IMR-90 (cell line): ENCODE measurements around the gene COX14. TPM values are rescaled to one million over a fixed set of nuclear protein-coding genes. Genes with fewer than 3 reads are reported as not detected.

Experiments used
- ATAC-seq: fragments of 200-7000 bp; cut with Tn5 transposase; 2 replicates; pipeline ENCODE4 v1.9.1; 2020; ENCODE audit warnings: low read depth, mild to moderate bottlenecking, moderate library complexity
- BruUV-seq: library from RNA; stranded (reverse); fragments of 400-500 nt; replicated peaks from 2 replicates; lab custom pipeline; 2021; lab: Mats Ljungman, UMichigan
- CTCF ChIA-PET: fragments of 300-600 bp; formaldehyde crosslinking; extraction: SDS; loops from one replicate; lab custom pipeline; 2021; ENCODE audit warnings: antibody characterized with exemption; lab: Yijun Ruan, JAX
- POLR2A ChIA-PET: fragments of 300-600 bp; sonication (Branson Sonifier 250); formaldehyde crosslinking; loops from one replicate; lab custom pipeline; 2022; ENCODE audit warnings: antibody characterized with exemption; ENCODE audit not compliant: unreplicated experiment; lab: Charles Lee
- DNase-seq: peaks from one replicate; pipeline ENCODE4 v3.0.0; 2013
- H2AFZ ChIP-seq: replicated peaks from 2 replicates; pipeline ENCODE3; 2013; ENCODE audit warnings: low read length, mild to moderate bottlenecking; ENCODE audit not compliant: poor library complexity
- H2AK5ac ChIP-seq: 2 replicates; pipeline ENCODE4 v1.6.1; 2013; ENCODE audit warnings: low read depth, low read length, inconsistent platforms
- H2AK9ac ChIP-seq: replicated peaks from 2 replicates; pipeline ENCODE3; 2013; ENCODE audit warnings: mild to moderate bottlenecking, low read depth, low read length, moderate library complexity; ENCODE audit not compliant: poor library complexity
- H2BK120ac ChIP-seq: 2 replicates; pipeline ENCODE4 v1.6.1; 2013; ENCODE audit warnings: low read depth, low read length, inconsistent platforms
- H2BK15ac ChIP-seq: 3 replicates; pipeline ENCODE4 v1.6.1; 2013; ENCODE audit warnings: low read depth, low read length, inconsistent platforms
- H2BK20ac ChIP-seq: 2 replicates; pipeline ENCODE4 v1.6.1; 2013; ENCODE audit warnings: low read depth, mild to moderate bottlenecking, inconsistent platforms, low read length, moderate library complexity
- H2BK5ac ChIP-seq: 2 replicates; pipeline ENCODE4 v1.6.1; 2013; ENCODE audit warnings: mild to moderate bottlenecking, low read depth, low read length, inconsistent platforms; ENCODE audit not compliant: poor library complexity, severe bottlenecking
- H3K14ac ChIP-seq: replicated peaks from 2 replicates; pipeline ENCODE4 v1.6.1; 2013; ENCODE audit warnings: low read depth, low read length, inconsistent platforms
- H3K18ac ChIP-seq: 2 replicates; pipeline ENCODE4 v1.6.1; 2013; ENCODE audit warnings: low read depth, low read length, control low read depth
- H3K23ac ChIP-seq: 2 replicates; pipeline ENCODE4 v1.6.1; 2013; ENCODE audit warnings: low read depth, low read length, inconsistent platforms
- H3K27ac ChIP-seq: 2 replicates; pipeline ENCODE4 v1.5.1; 2013; ENCODE audit warnings: mild to moderate bottlenecking, control low read depth, low read length; ENCODE audit not compliant: insufficient read depth
- H3K27me3 ChIP-seq: 2 replicates; pipeline ENCODE4 v1.6.1; 2013; ENCODE audit warnings: low read length; ENCODE audit not compliant: control insufficient read depth, insufficient read depth
- H3K36me3 ChIP-seq: 2 replicates; pipeline ENCODE4 v1.6.1; 2013; ENCODE audit warnings: low read length, mixed read lengths; ENCODE audit not compliant: control insufficient read depth, insufficient read depth
- H3K4ac ChIP-seq: 2 replicates; pipeline ENCODE4 v1.6.1; 2013; ENCODE audit warnings: low read depth, low read length, inconsistent platforms
- H3K4me1 ChIP-seq: 2 replicates; pipeline ENCODE4 v1.6.1; 2013; ENCODE audit warnings: low read length, mixed read lengths; ENCODE audit not compliant: control insufficient read depth, insufficient read depth
- H3K4me2 ChIP-seq: 2 replicates; pipeline ENCODE4 v1.6.1; 2013; ENCODE audit warnings: low read depth, mild to moderate bottlenecking, control low read depth, low read length, moderate library complexity
- H3K4me3 ChIP-seq: 2 replicates; pipeline ENCODE4 v1.5.1; 2013; ENCODE audit warnings: low read depth, mild to moderate bottlenecking, control low read depth, low read length, moderate library complexity; ENCODE audit not compliant: insufficient read depth
- H3K56ac ChIP-seq: 2 replicates; pipeline ENCODE4 v1.6.1; 2013; ENCODE audit warnings: low read length, inconsistent platforms; ENCODE audit not compliant: insufficient read depth; ENCODE audit errors: extremely low read depth
- H3K79me1 ChIP-seq, 2 experiments: 2 replicates each; pipeline ENCODE4 v1.6.1; 2013; ENCODE audit warnings: low read length in 2 of 2, inconsistent platforms in 1 of 2, low read depth in 1 of 2
- H3K9ac ChIP-seq: 2 replicates; pipeline ENCODE4 v1.6.1; 2013; ENCODE audit warnings: low read depth, low read length, control low read depth
- H3K9me1 ChIP-seq: 2 replicates; pipeline ENCODE4 v1.6.1; 2013; ENCODE audit warnings: low read length, inconsistent platforms; ENCODE audit not compliant: insufficient read depth
- H3K9me3 ChIP-seq: 2 replicates; pipeline ENCODE4 v1.6.1; 2013; ENCODE audit warnings: low read length; ENCODE audit not compliant: control insufficient read depth, insufficient read depth
- H4K20me1 ChIP-seq: 2 replicates; pipeline ENCODE4 v1.6.1; 2013; ENCODE audit warnings: low read length, inconsistent platforms; ENCODE audit not compliant: insufficient read depth
- H4K5ac ChIP-seq: 2 replicates; pipeline ENCODE4 v1.6.1; 2013; ENCODE audit warnings: mild to moderate bottlenecking, low read depth, low read length, control low read depth
- H4K8ac ChIP-seq, 2 experiments: 2 replicates each; pipeline ENCODE4 v1.6.1; 2013; ENCODE audit warnings: low read depth in 2 of 2, low read length in 2 of 2, control low read depth in 1 of 2, inconsistent platforms in 1 of 2
- H4K91ac ChIP-seq: 2 replicates; pipeline ENCODE4 v1.6.1; 2013; ENCODE audit warnings: low read depth, low read length, inconsistent platforms; ENCODE audit not compliant: insufficient read depth
- BHLHE40 ChIP-seq: fragments of 150-350 bp; IDR thresholded peaks from 2 replicates; pipeline ENCODE4 v1.6.1; 2016; ENCODE audit warnings: mild to moderate bottlenecking, low read depth, low read length
- CEBPB ChIP-seq: IDR thresholded peaks from 2 replicates; pipeline ENCODE4 v1.6.1; 2012; ENCODE audit warnings: low read depth, low read length, improper control_type of control experiment
- CHD1 ChIP-seq: IDR thresholded peaks from 2 replicates; pipeline ENCODE4 v1.6.1; 2012; ENCODE audit warnings: low read depth, low read length, improper control_type of control experiment
- FOS ChIP-seq: fragments of 150-350 bp; IDR thresholded peaks from 2 replicates; pipeline ENCODE4 v1.6.1; 2016; ENCODE audit warnings: low read depth, low read length
- MAFK ChIP-seq: IDR thresholded peaks from 2 replicates; pipeline ENCODE4 v1.6.1; 2012; ENCODE audit warnings: low read depth, low read length, improper control_type of control experiment
- MAZ ChIP-seq: IDR thresholded peaks from 2 replicates; pipeline ENCODE4 v1.6.1; 2012; ENCODE audit warnings: low read depth, mild to moderate bottlenecking, low read length, improper control_type of control experiment, moderate library complexity, borderline replicate concordance
- MXI1 ChIP-seq: IDR thresholded peaks from 2 replicates; pipeline ENCODE4 v1.6.1; 2012; ENCODE audit warnings: low read depth, mild to moderate bottlenecking, low read length, moderate library complexity, borderline replicate concordance
- NFE2L2 ChIP-seq: fragments of 150-350 bp; IDR thresholded peaks from 2 replicates; pipeline ENCODE4 v1.6.1; 2016; ENCODE audit warnings: low read depth, mild to moderate bottlenecking, low read length
- POLR2A ChIP-seq: IDR thresholded peaks from 2 replicates; pipeline ENCODE4 v1.6.1; 2012; ENCODE audit warnings: mild to moderate bottlenecking, low read depth, low read length
- RAD21 ChIP-seq: IDR thresholded peaks from 2 replicates; pipeline ENCODE4 v1.6.1; 2012; ENCODE audit warnings: low read length, improper control_type of control experiment
- RCOR1 ChIP-seq: IDR thresholded peaks from 2 replicates; pipeline ENCODE4 v1.6.1; 2012; ENCODE audit warnings: mild to moderate bottlenecking, low read length, improper control_type of control experiment; ENCODE audit not compliant: insufficient replicate concordance
- RFX5 ChIP-seq: IDR thresholded peaks from 2 replicates; pipeline ENCODE4 v1.8.0; 2012; ENCODE audit warnings: low read depth, mild to moderate bottlenecking, low read length, moderate library complexity
- SMC3 ChIP-seq: fragments of 150-350 bp; IDR thresholded peaks from 2 replicates; pipeline ENCODE4 v1.6.1; 2016; ENCODE audit warnings: low read depth, mild to moderate bottlenecking, antibody characterized with exemption, low read length, moderate library complexity
- WGBS, 2 experiments: methylation state at CpG; one replicate each; pipeline versions ENCODE4 v1.1.5 to v1.1.7; 2013; ENCODE audit warnings: missing lambda C conversion rate in 2 of 2; ENCODE audit not compliant: insufficient read length in 1 of 2; ENCODE audit errors: extremely low coverage in 2 of 2; 5-methylcytosine and 5-hydroxymethylcytosine counted together
- dilution Hi-C: fragments of 300-500 bp; cut with HindIII; formaldehyde crosslinking; loops from one replicate; pipeline ENCODE4 v1.14.3; 2018; ENCODE audit warnings: low sequenced_read_pairs; ENCODE audit not compliant: unreplicated experiment
- in situ Hi-C: fragments of 300-500 bp; cut with MboI; formaldehyde crosslinking; loops from 3 replicates; pipeline ENCODE4 v1.14.3; 2019; ENCODE audit warnings: low sequenced_read_pairs, inconsistent platforms, mixed read lengths
- intact Hi-C: fragments of 100-400 bp; cut with micrococcal nuclease; formaldehyde crosslinking; loops from 2 replicates; pipeline ENCODE4 v1.10.0; 2022
- polyA plus RNA-seq, 3 experiments: library from polyadenylated mRNA; depleted of rRNA; stranded (reverse); fragments of >200 nt; gene quantifications; 2 replicates each; pipeline ENCODE4 v1.2.3, GENCODE V29; 2012; ENCODE audit warnings: low replicate concordance in 1 of 3
- total RNA-seq: library from RNA; depleted of rRNA; stranded (reverse); fragments of >200 nt; gene quantifications from 2 replicates; pipeline ENCODE4 v1.2.3, GENCODE V29; 2012
- TF ChIP-seq, protein P1 (sequence below): fragments of 150-350 bp; IDR thresholded peaks from 2 replicates; pipeline ENCODE4 v1.6.1; 2016; ENCODE audit warnings: low read depth, mild to moderate bottlenecking, low read length, moderate library complexity, borderline replicate concordance
- TF ChIP-seq, protein P2 (sequence below): fragments of 150-350 bp; IDR thresholded peaks from 2 replicates; pipeline ENCODE4 v1.6.1; 2017; ENCODE audit warnings: mild to moderate bottlenecking, antibody characterized with exemption, low read length, low read depth
- TF ChIP-seq, protein P3 (sequence below): conservative IDR thresholded peaks from 2 replicates; pipeline ENCODE4 v1.5.1; 2012; ENCODE audit warnings: mild to moderate bottlenecking, low read depth, low read length, improper control_type of control experiment

COX14 gene
- total and polyA plus RNA-seq, 2 of the 4 experiments (the other 2 are of a cell fraction) = 30.8 to 81.8 TPM

DNA sequence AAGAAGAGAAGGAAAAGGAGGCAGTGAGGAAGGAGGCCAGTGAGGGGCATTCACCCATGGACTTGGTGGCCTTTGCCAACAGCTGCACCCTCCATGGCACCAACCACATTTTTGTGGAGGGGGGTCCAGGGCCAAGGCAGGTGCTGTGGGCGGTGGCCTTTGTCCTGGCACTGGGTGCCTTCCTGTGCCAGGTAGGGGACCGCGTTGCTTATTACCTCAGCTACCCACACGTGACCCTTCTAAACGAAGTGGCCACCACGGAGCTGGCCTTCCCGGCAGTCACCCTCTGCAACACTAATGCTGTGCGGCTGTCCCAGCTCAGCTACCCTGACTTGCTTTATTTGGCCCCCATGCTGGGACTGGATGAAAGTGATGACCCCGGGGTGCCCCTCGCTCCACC, 38.3 kb upstream of the COX14 start:
- Histone ChIP-seq H4K91ac (no peak overlapping the region), H3K14ac (no peak overlapping the region), H3K56ac (no peak overlapping the region), H2AFZ (no peak overlapping the region), H3K4me1 (peaks cover 3% of the 10 kb centered on the region; the same call in 1 of the 2 replicates), H3K27me3 (no peaks in the 10 kb centered on the region), H3K18ac (no peak overlapping the region), H2AK9ac (no peak overlapping the region), H3K4me2 (no peak overlapping the region), H3K9ac (no peak overlapping the region), H3K27ac (no peak overlapping the region), H3K4ac (no peak overlapping the region), H2BK5ac (no peak overlapping the region), H3K9me1 (no peaks in the 10 kb centered on the region), H2AK5ac (no peak overlapping the region), H3K9me3 (no peaks in the 10 kb centered on the region), H3K36me3 (no peaks in the 10 kb centered on the region), H3K79me1 (no peaks in the 10 kb centered on the region), H3K23ac (no peak overlapping the region), H2BK15ac (no peak overlapping the region), H4K8ac (no peak overlapping the region), H4K20me1 (no peaks in the 10 kb centered on the region; the same call in 1 of the 2 replicates), H4K5ac (no peak overlapping the region), H3K4me3 (no peak overlapping the region), H2BK120ac (no peak overlapping the region), H2BK20ac (no peak overlapping the region)
- 77% methylated on average over 7 of the region's 10 CpGs; no CpG with 5 or more reads in 1 of the 2 experiments for WGBS, 2 experiments
- in situ Hi-C loops (no loop called here), dilution Hi-C loops (no loop called here), intact Hi-C loops (loop anchor here (2.0 kb wide), 1 partner anchor 241 kb away; no protein-coding TSS in a partner anchor)
- no peak for ATAC-seq
- TF ChIP-seq BHLHE40 (no peak), RAD21 (no peak), SMC3 (no peak), FOS (no peak), NFE2L2 (no peak), MAZ (no peak), POLR2A (no peak), MAFK (no peak), MXI1 (no peak), CHD1 (no peak), RCOR1 (no peak), CEBPB (no peak), RFX5 (no peak)
- TF ChIP-seq, protein P1, sequence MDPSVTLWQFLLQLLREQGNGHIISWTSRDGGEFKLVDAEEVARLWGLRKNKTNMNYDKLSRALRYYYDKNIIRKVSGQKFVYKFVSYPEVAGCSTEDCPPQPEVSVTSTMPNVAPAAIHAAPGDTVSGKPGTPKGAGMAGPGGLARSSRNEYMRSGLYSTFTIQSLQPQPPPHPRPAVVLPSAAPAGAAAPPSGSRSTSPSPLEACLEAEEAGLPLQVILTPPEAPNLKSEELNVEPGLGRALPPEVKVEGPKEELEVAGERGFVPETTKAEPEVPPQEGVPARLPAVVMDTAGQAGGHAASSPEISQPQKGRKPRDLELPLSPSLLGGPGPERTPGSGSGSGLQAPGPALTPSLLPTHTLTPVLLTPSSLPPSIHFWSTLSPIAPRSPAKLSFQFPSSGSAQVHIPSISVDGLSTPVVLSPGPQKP = no peak
- TF ChIP-seq, protein P2, sequence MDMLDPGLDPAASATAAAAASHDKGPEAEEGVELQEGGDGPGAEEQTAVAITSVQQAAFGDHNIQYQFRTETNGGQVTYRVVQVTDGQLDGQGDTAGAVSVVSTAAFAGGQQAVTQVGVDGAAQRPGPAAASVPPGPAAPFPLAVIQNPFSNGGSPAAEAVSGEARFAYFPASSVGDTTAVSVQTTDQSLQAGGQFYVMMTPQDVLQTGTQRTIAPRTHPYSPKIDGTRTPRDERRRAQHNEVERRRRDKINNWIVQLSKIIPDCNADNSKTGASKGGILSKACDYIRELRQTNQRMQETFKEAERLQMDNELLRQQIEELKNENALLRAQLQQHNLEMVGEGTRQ = no peak
- TF ChIP-seq, protein P3, sequence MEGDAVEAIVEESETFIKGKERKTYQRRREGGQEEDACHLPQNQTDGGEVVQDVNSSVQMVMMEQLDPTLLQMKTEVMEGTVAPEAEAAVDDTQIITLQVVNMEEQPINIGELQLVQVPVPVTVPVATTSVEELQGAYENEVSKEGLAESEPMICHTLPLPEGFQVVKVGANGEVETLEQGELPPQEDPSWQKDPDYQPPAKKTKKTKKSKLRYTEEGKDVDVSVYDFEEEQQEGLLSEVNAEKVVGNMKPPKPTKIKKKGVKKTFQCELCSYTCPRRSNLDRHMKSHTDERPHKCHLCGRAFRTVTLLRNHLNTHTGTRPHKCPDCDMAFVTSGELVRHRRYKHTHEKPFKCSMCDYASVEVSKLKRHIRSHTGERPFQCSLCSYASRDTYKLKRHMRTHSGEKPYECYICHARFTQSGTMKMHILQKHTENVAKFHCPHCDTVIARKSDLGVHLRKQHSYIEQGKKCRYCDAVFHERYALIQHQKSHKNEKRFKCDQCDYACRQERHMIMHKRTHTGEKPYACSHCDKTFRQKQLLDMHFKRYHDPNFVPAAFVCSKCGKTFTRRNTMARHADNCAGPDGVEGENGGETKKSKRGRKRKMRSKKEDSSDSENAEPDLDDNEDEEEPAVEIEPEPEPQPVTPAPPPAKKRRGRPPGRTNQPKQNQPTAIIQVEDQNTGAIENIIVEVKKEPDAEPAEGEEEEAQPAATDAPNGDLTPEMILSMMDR = no peak
- DNase-seq = no peak
- POLR2A ChIA-PET = no interaction called here
- BruUV-seq = no TSS peak
- CTCF ChIA-PET = interaction anchor here (1.6 kb wide), 1 partner anchor 11 kb away, joined by 4 read pairs; no protein-coding TSS in a partner anchor
